ENCODE measurements around the gene DTYMK.
"Not testable (repeated sequence)": the region's sequence is repeated elsewhere in the genome, so short reads cannot be mapped to it uniquely, and the experiment has no call there.

The DTYMK gene

DNA sequence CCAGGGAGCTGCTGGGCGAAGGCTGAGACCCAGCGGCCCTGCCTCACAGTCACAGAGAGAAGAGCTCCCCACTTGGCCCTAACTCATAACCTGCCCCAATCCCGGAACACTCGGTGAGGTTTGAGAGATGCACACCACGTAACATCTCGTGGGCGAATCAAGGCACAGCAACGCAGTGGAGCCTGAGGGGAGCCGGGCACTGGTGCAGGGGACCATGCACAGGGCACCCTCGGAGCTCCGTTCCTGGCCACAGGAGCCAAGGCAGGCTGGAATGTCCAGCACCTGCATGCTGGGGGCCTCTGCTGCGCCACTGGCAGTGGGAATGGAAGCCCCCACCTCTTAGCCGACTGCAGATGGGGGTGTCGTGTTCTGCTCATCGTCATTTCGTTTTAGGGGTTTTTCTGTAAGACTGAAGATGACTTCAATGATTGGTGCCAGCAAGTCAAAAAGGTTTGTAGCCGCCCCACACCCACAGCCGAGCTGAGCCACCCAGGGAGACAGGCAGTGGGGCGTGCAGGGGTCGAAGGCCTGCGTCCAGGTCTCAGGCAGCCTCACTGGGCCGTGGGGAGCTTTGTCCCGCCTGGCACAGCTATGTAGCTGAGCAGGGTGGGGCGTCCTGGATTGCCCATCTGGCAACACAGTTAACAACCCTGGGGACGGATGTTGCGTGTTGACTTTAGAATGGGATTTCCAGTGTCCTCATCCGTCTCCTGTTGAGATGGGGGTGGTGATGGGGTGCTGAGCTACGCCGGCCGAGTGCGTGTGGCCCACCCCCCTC lies 16.1 kb downstream of the DTYMK start:
- Histone ChIP-seq H3K36me3 (peaks cover 89% of the 10 kb centered on the region), H3K9me3 (no peaks in the 10 kb centered on the region), H3K4me3 (ENCODE audit: low read depth in 1 of 2, low read length in 1 of 2) (no peak overlapping the region), H3K4me1 (ENCODE audit: control insufficient read depth in 1 of 2, insufficient read depth in 1 of 2, low read depth in 1 of 2, low read length in 1 of 2) (no peaks in the 10 kb centered on the region), H3K27me3 (no peaks in the 10 kb centered on the region), H3K27ac (no peak overlapping the region)
- TF ChIP-seq, protein P1, sequence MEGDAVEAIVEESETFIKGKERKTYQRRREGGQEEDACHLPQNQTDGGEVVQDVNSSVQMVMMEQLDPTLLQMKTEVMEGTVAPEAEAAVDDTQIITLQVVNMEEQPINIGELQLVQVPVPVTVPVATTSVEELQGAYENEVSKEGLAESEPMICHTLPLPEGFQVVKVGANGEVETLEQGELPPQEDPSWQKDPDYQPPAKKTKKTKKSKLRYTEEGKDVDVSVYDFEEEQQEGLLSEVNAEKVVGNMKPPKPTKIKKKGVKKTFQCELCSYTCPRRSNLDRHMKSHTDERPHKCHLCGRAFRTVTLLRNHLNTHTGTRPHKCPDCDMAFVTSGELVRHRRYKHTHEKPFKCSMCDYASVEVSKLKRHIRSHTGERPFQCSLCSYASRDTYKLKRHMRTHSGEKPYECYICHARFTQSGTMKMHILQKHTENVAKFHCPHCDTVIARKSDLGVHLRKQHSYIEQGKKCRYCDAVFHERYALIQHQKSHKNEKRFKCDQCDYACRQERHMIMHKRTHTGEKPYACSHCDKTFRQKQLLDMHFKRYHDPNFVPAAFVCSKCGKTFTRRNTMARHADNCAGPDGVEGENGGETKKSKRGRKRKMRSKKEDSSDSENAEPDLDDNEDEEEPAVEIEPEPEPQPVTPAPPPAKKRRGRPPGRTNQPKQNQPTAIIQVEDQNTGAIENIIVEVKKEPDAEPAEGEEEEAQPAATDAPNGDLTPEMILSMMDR (IDR thresholded peaks at IDR 0.05), result no peak

DNA sequence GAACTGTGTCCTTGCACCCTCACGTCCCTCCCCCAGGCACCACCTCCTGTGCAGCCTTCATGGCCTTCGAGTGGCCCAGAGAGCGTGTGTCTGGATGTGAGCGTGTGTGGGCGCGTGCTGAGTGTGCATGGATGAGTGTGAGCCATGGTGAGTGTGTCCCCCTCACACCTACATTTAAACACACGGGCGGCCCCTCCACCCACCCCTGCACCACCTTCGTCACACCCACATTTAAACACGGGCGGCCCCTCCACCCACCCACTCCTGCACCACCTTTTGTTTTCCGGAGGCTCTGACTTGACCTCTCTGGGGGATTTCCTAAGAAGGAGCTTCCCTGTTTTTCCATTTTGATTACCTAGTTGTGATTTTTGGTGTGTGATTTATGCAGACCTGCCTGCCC lies 17.8 kb downstream of the DTYMK start:
- Histone ChIP-seq H3K4me3 (ENCODE audit: low read depth in 1 of 2, low read length in 1 of 2) (no peak overlapping the region), H3K27ac (no peak overlapping the region), H3K27me3 (no peaks in the 10 kb centered on the region), H3K4me1 (ENCODE audit: control insufficient read depth in 1 of 2, insufficient read depth in 1 of 2, low read depth in 1 of 2, low read length in 1 of 2) (no peaks in the 10 kb centered on the region), H3K9me3 (no peaks in the 10 kb centered on the region), H3K36me3 (peaks cover 75% of the 10 kb centered on the region)
- TF ChIP-seq, protein P1 (IDR thresholded peaks at IDR 0.05), result no peak

DNA sequence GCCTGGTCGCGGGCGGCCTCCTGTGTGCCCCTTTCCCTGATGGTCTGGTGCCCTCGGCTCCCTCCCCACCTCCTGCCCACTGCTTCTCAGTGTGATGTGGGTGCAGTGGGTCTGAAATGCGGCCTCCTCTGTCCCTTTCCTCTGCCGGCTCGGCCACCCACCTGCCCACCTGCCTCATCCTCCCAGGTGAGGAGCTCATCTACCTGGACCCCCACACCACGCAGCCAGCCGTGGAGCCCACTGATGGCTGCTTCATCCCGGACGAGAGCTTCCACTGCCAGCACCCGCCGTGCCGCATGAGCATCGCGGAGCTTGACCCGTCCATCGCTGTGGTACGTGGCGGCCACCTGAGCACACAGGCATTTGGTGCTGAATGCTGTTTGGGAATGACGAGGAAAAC lies 18.3 kb downstream of the DTYMK start:
- Histone ChIP-seq H3K27me3 (no peaks in the 10 kb centered on the region), H3K4me1 (ENCODE audit: control insufficient read depth in 1 of 2, insufficient read depth in 1 of 2, low read depth in 1 of 2, low read length in 1 of 2) (no peaks in the 10 kb centered on the region), H3K9me3 (no peaks in the 10 kb centered on the region), H3K36me3 (peaks cover 70% of the 10 kb centered on the region), H3K4me3 (ENCODE audit: low read depth in 1 of 2, low read length in 1 of 2) (no peak overlapping the region), H3K27ac (no peak overlapping the region)
- TF ChIP-seq, protein P1 (IDR thresholded peaks at IDR 0.05), result no peak

DNA sequence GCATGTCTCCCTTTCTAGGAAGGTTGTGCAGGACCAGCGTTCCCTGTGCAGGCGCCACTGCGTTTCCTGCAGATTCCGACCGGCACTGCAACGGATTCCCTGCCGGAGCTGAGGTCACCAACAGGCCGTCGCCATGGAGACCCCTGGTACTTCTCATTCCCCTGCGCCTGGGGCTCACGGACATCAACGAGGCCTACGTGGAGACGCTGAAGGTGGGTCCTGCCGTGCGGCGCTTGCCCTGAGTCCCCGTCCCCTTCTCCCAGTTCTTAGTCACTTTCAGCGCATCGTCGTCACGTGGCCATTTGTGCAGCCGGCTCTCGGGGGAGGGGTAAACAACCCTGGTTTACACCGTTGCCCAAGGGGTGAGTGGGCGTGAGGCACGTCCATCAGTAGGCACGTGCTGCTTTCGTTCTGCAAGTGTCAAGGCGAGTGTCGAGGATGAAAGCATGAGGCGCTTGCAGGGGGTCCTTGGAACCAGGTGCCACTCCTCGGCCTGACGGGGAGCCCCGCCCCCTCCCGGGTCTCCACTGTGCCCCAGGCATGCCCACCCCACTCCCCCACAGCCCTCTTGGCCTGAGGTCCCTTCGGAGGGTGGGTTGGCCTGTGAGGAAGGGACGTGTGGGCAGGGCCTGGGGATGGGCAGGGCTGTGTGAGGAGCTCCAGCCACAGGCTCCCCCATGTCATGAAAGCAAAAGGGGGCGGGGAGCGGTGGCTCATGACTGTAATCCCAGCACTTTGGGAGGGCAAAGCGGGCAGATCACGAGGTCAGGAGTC lies 19.8 kb downstream of the DTYMK start:
- no peaks in the 10 kb centered on the region for H3K27me3 ChIP-seq
- no peak overlapping the region for H3K4me3 ChIP-seq (ENCODE audit: low read depth in 1 of 2, low read length in 1 of 2)
- no peak overlapping the region for H3K27ac ChIP-seq
- TF ChIP-seq, protein P1 (IDR thresholded peaks at IDR 0.05), result no peak
- H3K9me3 ChIP-seq, result no peaks in the 10 kb centered on the region
- peaks cover 66% of the 10 kb centered on the region for H3K36me3 ChIP-seq
- H3K4me1 ChIP-seq (ENCODE audit: control insufficient read depth in 1 of 2, insufficient read depth in 1 of 2, low read depth in 1 of 2, low read length in 1 of 2), result no peaks in the 10 kb centered on the region

DNA sequence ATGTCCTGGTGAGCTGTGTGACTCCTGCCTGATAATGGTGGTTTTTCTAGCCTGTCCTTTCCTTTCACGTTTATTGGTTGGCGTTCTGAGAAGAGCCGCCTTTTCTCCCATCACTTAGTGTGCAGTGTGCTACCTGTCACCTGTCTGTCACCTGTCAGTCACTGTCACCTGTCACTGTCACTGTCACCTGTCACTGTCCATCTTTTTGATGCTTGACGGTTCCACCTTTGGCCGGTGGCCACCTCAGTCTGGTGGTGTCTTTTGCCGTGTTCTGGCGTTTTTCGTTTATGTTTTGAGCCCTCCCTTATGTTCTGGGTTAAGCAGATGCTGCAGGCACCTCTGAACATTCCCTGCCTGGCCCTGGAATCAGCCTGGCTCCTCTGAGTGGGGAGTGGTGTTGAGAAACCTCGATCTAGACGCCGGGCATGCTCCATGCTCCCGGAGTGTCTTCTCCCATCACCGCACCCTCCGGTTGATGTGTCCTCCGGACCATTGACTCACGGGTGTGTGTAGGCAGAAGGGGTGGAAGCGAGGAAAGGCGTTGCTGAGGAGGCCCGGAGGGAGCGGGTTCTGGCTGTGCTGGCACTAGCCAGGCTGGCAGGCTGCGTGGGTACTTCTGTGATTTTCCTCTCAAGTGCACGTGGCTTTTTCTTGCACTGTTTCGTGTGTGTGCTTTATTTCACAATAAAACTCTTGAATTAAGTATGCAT lies 20.7 kb downstream of the DTYMK start:
- TF ChIP-seq, protein P1 (IDR thresholded peaks at IDR 0.05), result no peak
- Histone ChIP-seq H3K27me3 (no peaks in the 10 kb centered on the region), H3K4me3 (ENCODE audit: low read depth in 1 of 2, low read length in 1 of 2) (no peak overlapping the region), H3K27ac (no peak overlapping the region), H3K4me1 (ENCODE audit: control insufficient read depth in 1 of 2, insufficient read depth in 1 of 2, low read depth in 1 of 2, low read length in 1 of 2) (no peaks in the 10 kb centered on the region), H3K36me3 (peaks cover 64% of the 10 kb centered on the region), H3K9me3 (no peaks in the 10 kb centered on the region)

DNA sequence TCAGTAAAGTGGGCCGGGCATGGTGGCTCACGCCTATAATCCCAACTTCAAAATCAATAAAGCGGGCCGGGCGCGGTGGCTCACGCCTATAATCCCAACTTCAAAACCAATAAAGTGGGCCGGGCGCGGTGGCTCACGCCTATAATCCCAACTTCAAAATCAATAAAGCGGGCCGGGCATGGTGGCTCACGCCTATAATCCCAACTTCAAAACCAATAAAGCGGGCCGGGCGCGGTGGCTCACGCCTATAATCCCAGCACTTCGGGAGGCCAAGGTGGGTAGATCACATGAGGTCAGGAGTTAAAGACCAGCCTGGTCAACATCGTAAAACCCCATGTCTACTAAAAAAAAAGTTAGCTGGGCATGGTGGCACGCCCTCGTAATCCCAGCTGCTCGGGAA lies 23.9 kb downstream of the DTYMK start:
- H3K36me3 ChIP-seq, result peaks cover 64% of the 10 kb centered on the region
- not testable (repeated sequence) for H3K27ac ChIP-seq; H3K27me3 ChIP-seq; H3K9me3 ChIP-seq; H3K4me1 ChIP-seq (ENCODE audit: control insufficient read depth in 1 of 2, insufficient read depth in 1 of 2, low read depth in 1 of 2, low read length in 1 of 2); H3K4me3 ChIP-seq (ENCODE audit: low read depth in 1 of 2, low read length in 1 of 2)
